SU-DHL-6 (cell line): ENCODE results near the gene IFNB1.
A peak's percentile ranks its signal among the peaks of the same experiment; 100 is the strongest.

Source experiments
- H2AFZ ChIP-seq: fragments of 200-600 bp; sonication (generic); 2 replicates; pipeline ENCODE4 v1.6.1; 2014; ENCODE audit warnings: low read depth, mild to moderate bottlenecking, moderate library complexity, mixed read lengths, antibody characterized with exemption, low read length; ENCODE audit not compliant: severe bottlenecking
- H3F3A ChIP-seq: fragments of 200-600 bp; shearing (Covaris generic); 2 replicates; pipeline ENCODE4 v1.6.0; 2016; ENCODE audit warnings: antibody characterized with exemption, mild to moderate bottlenecking; ENCODE audit not compliant: insufficient read depth
- H3K27ac ChIP-seq: fragments of 200-600 bp; sonication (generic); 2 replicates; pipeline ENCODE4 v1.5.1; 2016; ENCODE audit warnings: low read depth, mild to moderate bottlenecking, low read length, moderate library complexity, mixed read lengths
- H3K27me3 ChIP-seq: fragments of 200-600 bp; sonication (generic), shearing (Covaris generic); 2 replicates; pipeline ENCODE4 v1.6.0; 2014; ENCODE audit warnings: mild to moderate bottlenecking, low read length
- H3K36me3 ChIP-seq: fragments of 200-600 bp; sonication (generic); 2 replicates; pipeline ENCODE4 v1.6.1; 2014; ENCODE audit warnings: mild to moderate bottlenecking, low read length, mixed read lengths
- H3K4me2 ChIP-seq: fragments of 300-600, 200-600 bp; shearing (Covaris generic), sonication (generic); 2 replicates; pipeline ENCODE4 v1.6.0; 2014; ENCODE audit warnings: low read length, low read depth, mild to moderate bottlenecking; ENCODE audit not compliant: poor library complexity, severe bottlenecking
- H3K4me3 ChIP-seq: fragments of 200-600 bp; sonication (generic); 2 replicates; pipeline ENCODE4 v1.5.1; 2014; ENCODE audit warnings: antibody characterized with exemption, low read length, mild to moderate bottlenecking, mixed read lengths; ENCODE audit not compliant: insufficient read depth, poor library complexity, severe bottlenecking
- H3K79me2 ChIP-seq: fragments of 200-600 bp; sonication (generic); 2 replicates; pipeline ENCODE4 v1.6.1; 2014; ENCODE audit warnings: mild to moderate bottlenecking, low read length, moderate library complexity; ENCODE audit not compliant: insufficient read depth
- H3K9ac ChIP-seq: fragments of 200-600 bp; sonication (generic); 2 replicates; pipeline ENCODE4 v1.7.0; 2014; ENCODE audit warnings: mild to moderate bottlenecking, low read length
- H3K9me2 ChIP-seq: fragments of 200-600 bp; sonication (generic); replicated peaks from 2 replicates; pipeline ENCODE4 v1.6.1; 2014; ENCODE audit warnings: low read length; ENCODE audit not compliant: insufficient read depth
- H3K9me3 ChIP-seq: fragments of 200-600 bp; sonication (generic); 2 replicates; pipeline ENCODE4 v1.6.1; 2014; ENCODE audit warnings: low read length, mixed read lengths; ENCODE audit not compliant: insufficient read depth
- H4K20me1 ChIP-seq: fragments of 200-600 bp; sonication (generic); 2 replicates; pipeline ENCODE4 v1.6.1; 2014; ENCODE audit warnings: low read depth, mild to moderate bottlenecking, antibody characterized with exemption, low read length, moderate library complexity, mixed read lengths
- EZH2phosphoT487 ChIP-seq: fragments of 200-600 bp; sonication (generic), shearing (Covaris generic); conservative IDR thresholded peaks from 2 replicates; pipeline ENCODE4 v1.6.1; 2018; ENCODE audit warnings: mild to moderate bottlenecking, antibody characterized with exemption, low read length, moderate library complexity, mixed read lengths
- TF ChIP-seq, protein P1 (sequence below): fragments of 200-600 bp; sonication (generic); IDR thresholded peaks from one replicate; pipeline ENCODE4 v1.5.1; 2017; ENCODE audit warnings: antibody characterized with exemption, mild to moderate bottlenecking, low read length, moderate library complexity; ENCODE audit not compliant: insufficient read depth, poor library complexity, severe bottlenecking

The IFNB1 gene

DNA sequence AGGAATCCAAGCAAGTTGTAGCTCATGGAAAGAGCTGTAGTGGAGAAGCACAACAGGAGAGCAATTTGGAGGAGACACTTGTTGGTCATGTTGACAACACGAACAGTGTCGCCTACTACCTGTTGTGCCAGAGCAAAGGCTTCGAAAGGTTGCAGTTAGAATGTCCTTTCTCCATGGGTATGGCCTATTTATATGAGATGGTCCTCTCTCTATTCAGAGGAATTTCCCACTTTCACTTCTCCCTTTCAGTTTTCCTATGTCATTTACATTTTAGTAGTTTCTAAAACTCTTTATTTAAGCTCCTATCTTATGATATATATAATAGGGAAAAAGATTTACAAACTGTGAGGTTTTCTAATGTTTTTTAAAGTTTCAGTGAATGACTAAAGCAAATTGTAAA lies at the start of gene IFNB1:
IFNB1 (minus strand) TSS at position 162 of the 400 bp plus-strand sequence; CDS start at position 89, 73 bp downstream.
- Histone ChIP-seq H3K4me2 (no peak within 1 kb of the TSS), H2AFZ (peak within 1 kb of the TSS; percentile 85), H3K4me3 (no peak within 1 kb of the TSS), H3K9me2 (no peaks in the 10 kb centered on the region), H3K9me3 (no peaks in the 10 kb centered on the region), H3K27ac (no peak within 1 kb of the TSS), H3F3A (no peaks in the 10 kb centered on the region), H4K20me1 (no peaks in the 10 kb centered on the region), H3K9ac (no peak within 1 kb of the TSS), H3K27me3 (no peaks in the 10 kb centered on the region), H3K36me3 (0 out of 2 replicates have a peak, but pooled peaks cover 2% of the 10 kb centered on the region), H3K79me2 (no peaks in the 10 kb centered on the region)
- TF ChIP-seq, protein P1, sequence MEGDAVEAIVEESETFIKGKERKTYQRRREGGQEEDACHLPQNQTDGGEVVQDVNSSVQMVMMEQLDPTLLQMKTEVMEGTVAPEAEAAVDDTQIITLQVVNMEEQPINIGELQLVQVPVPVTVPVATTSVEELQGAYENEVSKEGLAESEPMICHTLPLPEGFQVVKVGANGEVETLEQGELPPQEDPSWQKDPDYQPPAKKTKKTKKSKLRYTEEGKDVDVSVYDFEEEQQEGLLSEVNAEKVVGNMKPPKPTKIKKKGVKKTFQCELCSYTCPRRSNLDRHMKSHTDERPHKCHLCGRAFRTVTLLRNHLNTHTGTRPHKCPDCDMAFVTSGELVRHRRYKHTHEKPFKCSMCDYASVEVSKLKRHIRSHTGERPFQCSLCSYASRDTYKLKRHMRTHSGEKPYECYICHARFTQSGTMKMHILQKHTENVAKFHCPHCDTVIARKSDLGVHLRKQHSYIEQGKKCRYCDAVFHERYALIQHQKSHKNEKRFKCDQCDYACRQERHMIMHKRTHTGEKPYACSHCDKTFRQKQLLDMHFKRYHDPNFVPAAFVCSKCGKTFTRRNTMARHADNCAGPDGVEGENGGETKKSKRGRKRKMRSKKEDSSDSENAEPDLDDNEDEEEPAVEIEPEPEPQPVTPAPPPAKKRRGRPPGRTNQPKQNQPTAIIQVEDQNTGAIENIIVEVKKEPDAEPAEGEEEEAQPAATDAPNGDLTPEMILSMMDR = no peak
- no peak for TF ChIP-seq EZH2phosphoT487

DNA sequence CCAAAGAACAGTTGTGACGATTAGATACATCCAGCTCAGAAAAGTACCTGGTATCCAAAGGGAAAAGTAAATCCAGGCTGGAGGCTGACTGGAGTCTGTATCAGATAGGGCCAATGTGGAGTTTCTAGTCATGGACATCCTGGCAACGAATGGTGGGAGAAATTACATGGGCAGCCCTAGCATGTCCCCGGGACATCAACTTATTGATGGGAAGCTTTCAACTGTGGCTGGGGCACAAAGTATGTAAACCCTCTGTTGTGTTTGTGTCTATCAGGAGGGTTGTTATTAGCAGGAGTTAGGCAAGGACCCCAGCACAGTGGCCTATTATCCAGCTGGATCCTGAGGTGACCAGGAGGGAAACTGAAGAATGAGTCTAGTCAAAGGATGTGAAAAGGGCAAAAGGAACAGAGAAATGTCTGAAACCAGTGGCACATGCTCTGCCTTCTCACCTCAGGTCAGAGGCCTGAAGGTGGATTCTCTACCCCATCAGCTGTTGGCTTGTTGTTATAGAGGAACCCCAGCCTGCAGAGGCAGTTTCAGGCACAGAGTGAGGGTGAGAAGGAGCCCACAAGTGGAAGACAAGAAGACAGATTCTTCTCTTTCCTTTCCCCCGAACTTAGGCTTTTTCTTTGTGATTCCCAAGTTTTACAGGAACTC lies 44.0 kb upstream of the IFNB1 start:
- Histone ChIP-seq H2AFZ (no peak overlapping the region), H3K27ac (no peak overlapping the region), H3K9me2 (no peaks in the 10 kb centered on the region), H3K27me3 (no peaks in the 10 kb centered on the region), H3K4me2 (no peak overlapping the region), H4K20me1 (no peaks in the 10 kb centered on the region), H3K36me3 (no peaks in the 10 kb centered on the region), H3K9me3 (no peaks in the 10 kb centered on the region), H3F3A (no peaks in the 10 kb centered on the region), H3K79me2 (no peaks in the 10 kb centered on the region), H3K4me3 (no peak overlapping the region), H3K9ac (no peak overlapping the region)
- TF ChIP-seq, protein P1 = no peak
- no peak for TF ChIP-seq EZH2phosphoT487

DNA sequence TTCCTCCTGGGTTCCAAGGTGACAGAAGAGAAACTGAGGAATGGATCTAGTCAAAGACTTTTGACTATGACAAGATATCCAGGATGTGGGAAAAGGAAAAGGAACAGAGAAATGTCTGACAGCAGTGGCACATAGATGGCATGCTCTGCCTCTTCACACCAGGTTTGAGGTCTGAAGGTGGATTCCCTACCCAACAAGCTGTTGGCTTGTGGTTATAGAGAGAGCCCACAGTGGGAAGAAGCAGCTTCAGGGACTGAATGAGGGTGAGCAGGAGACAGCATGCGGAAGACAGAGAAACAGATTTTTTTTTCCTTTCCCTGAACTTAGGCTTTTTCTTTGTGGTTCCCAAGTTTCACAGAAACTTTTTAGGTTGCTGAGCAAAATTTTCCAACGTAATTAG lies 43.3 kb upstream of the IFNB1 start:
- Histone ChIP-seq H3F3A (no peaks in the 10 kb centered on the region), H3K27me3 (no peaks in the 10 kb centered on the region), H3K9me3 (no peaks in the 10 kb centered on the region), H3K79me2 (no peaks in the 10 kb centered on the region), H4K20me1 (no peaks in the 10 kb centered on the region), H3K9ac (no peak overlapping the region), H3K4me3 (no peak overlapping the region), H2AFZ (no peak overlapping the region), H3K9me2 (no peaks in the 10 kb centered on the region), H3K27ac (no peak overlapping the region), H3K4me2 (no peak overlapping the region), H3K36me3 (no peaks in the 10 kb centered on the region)
- TF ChIP-seq EZH2phosphoT487 = no peak
- TF ChIP-seq, protein P1 = no peak
